Germinal center (tissue), 1 donor: ENCODE data around the gene ASB16.

Experiments used
- DNase-seq: peaks from one replicate; pipeline ENCODE4 v3.0.0; 2012; ENCODE audit warnings: mixed read lengths, low spot score

ASB16 gene

GRCh38 chr17:44190481-44190880 is 20.0 kb downstream of the ASB16 start:
- DNase-seq = no peak

GRCh38 chr17:44191369-44191768 is 20.9 kb downstream of the ASB16 start:
- no peak for DNase-seq

- DNase-seq = no peak
Observed at GRCh38 chr17:44191941-44192496, 21.5 kb downstream of the ASB16 start.

GRCh38 chr17:44192750-44193149 is 22.2 kb downstream of the ASB16 start:
- DNase-seq = no peak

- DNase-seq = no peak
Observed at GRCh38 chr17:44193326-44194084, 23.0 kb downstream of the ASB16 start.

- DNase-seq = no peak
Observed at GRCh38 chr17:44197107-44197506, 26.6 kb downstream of the ASB16 start.

- peak; percentile 53 for DNase-seq
Observed at GRCh38 chr17:44197980-44198720, 27.6 kb downstream of the ASB16 start.

- peak; percentile 91 for DNase-seq
Observed at GRCh38 chr17:44198721-44199552, 28.4 kb downstream of the ASB16 start.

GRCh38 chr17:44199553-44200477 is 29.3 kb downstream of the ASB16 start, which contains the start of gene ATXN7L3:
ATXN7L3 (minus strand) TSS chr17:44199884; CDS start chr17:44198070, 1,814 bp downstream.
- peak; percentile 99 for DNase-seq

- DNase-seq = no peak
Observed at GRCh38 chr17:44200478-44201155, 30.1 kb downstream of the ASB16 start.

GRCh38 chr17:44202756-44203155 is 32.3 kb downstream of the ASB16 start:
- no peak for DNase-seq

GRCh38 chr17:44203731-44204440 is 33.4 kb downstream of the ASB16 start:
- peak; percentile 71 for DNase-seq

GRCh38 chr17:44204441-44204882 is 34.0 kb downstream of the ASB16 start:
- no peak for DNase-seq

- no peak for DNase-seq
Observed at GRCh38 chr17:44205962-44206824, 35.7 kb downstream of the ASB16 start.

- DNase-seq = no peak
Observed at GRCh38 chr17:44206825-44207155, 36.3 kb downstream of the ASB16 start.

- no peak for DNase-seq
Observed at GRCh38 chr17:44207319-44207718, 36.8 kb downstream of the ASB16 start.

GRCh38 chr17:44207743-44208142 is 37.2 kb downstream of the ASB16 start:
- DNase-seq = no peak

GRCh38 chr17:44209786-44210341 is 39.4 kb downstream of the ASB16 start:
- DNase-seq = no peak
